NCI-H128 (cell line): ENCODE measurements around the gene NAP1L4.
A peak's percentile ranks its signal among the peaks of the same experiment; 100 is the strongest.

Experiments
- DNase-seq: peaks from one replicate; lab custom pipeline; 2025; ENCODE audit not compliant: unreplicated experiment; lab: John Stamatoyannopoulos, UW

NAP1L4 gene, protein sequence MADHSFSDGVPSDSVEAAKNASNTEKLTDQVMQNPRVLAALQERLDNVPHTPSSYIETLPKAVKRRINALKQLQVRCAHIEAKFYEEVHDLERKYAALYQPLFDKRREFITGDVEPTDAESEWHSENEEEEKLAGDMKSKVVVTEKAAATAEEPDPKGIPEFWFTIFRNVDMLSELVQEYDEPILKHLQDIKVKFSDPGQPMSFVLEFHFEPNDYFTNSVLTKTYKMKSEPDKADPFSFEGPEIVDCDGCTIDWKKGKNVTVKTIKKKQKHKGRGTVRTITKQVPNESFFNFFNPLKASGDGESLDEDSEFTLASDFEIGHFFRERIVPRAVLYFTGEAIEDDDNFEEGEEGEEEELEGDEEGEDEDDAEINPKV

DNA sequence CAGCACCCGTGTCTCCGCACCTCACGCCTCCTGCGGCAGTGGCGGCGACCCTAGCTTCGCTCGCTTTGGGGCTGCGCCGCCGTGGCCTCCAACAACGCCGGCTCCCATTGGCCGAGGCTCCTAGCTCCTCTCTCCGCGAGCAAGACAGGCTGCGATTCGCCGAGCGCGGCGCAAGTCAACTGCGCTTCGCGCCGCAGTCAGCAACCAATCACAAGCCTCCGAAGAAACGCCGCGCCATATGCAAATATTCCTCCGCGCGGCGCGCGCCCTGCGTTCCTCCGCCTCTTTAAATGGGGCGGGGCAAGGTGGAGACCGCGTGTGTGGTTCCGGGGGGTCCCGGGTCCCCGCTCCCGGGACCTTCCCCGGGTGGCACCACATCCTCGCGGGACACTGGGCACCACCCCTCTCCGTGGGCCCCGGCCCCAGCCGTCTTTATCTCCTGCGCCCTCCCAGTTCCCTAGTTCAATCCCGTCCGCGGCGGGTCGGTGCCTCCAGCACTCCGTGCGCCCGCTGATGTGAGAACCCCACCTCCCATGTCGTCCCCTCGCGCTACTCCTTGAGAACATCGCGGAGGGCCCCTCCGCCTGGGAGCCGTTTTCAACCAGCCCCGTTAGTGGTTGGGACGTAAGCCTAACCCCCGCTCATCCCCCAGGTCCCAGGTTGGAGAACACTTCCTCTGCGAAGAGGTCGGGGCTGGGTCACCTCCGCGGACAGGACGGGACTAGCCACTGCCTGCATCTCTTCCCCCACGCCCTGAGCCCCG is at the start of gene NAP1L4:
Gene NAP1L4 (minus strand): TSS at position 96 of the 763 bp plus-strand sequence. CDS start 13,109 bp downstream, outside the sequence.
- peak; percentile 95 for DNase-seq

DNA sequence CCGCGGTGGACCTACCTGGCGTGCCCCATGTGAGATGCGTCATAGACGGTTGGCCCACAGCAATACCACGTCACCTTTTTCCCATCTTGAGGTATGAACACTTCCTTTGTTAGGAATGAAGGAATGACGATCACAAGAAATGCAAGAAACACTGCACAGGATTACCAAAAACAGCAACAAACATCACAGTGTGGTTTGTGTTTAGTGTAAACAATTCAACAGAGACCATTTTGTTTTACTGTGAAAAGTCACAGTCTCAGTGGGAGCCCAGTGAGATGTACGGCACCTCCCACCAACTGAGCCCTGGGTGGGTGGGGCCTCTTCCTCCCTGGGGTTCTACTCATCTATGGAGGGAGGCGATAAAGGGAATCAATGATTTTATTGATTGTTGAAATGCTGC is 48.8 kb upstream of the NAP1L4 start:
- no peak for DNase-seq

DNA sequence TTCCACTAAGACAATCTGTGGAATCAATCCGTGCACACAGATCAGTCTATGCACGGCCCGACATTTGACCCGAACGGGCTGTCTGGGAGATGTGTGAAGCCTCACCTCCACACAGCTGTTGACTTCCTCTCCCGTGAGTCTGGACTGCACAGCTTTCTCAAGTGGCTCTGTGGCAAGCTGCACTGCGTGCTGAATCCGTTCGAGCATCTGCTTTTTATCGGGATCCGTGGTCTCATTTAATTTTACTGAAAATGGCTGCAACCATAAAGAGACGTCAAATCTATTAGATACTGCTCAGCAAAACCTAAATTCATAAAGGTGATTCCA is 45.8 kb upstream of the NAP1L4 start:
- DNase-seq = no peak

DNA sequence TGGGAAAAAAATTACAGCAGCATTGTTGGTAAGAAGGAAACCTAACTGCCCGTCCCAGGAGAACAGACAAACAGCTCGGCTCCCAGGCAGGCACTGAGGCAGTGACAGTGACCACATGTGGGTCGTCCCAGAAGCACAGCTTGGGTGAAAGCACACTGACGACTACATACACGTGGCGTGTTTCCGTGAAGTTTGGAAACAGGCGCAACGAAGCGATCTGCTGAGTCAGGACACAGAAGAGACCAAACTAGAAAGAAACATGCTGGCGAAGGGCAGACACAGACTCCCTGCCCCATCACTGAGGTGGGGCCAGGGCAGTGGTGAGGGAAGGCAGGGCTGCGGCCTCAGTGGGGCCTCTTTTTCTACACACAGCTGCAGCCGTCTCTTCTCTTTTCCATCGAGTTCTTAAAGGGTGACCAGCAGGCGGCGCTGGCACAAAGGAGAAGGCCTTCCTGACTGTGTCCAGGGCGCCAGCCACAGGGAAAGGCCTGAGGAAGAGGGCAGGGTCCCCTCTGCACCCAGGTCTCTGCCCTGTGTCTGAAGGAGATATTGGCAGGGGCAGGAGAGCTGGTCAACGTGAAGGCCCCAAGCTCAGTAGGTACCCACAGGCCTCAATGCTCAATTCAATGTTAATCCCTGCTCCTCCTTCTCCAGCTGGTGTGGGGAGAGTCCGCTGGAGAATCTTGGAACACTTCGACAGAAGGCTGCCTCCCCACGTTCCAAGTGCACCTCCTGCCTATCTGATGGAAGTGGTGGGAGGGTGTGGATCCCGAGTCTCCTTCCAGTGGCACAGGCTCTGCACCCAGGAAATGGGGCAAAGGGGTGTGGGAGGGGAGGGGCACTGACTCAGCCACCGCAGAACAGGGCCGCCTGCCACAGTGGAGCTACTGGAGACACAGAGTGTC is 45.2 kb upstream of the NAP1L4 start:
- DNase-seq = peak; percentile 20

DNA sequence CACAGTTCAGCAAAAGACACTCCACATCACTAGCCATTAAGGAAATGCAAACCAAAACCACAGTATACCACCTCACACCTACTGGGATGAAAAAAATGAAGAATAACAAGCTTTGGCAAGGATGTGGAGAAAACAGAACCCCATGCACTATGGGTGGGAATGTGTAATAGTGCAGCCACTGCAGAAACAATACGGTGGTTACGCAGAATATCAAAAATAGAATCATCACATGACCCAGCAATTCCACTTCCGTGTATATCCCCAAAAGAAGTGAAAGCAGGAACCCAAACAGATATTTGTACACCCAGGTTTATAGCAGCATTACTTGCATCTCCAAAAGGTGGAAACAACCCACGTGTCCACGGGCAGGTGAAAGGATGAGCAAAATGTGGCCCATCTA is 44.3 kb upstream of the NAP1L4 start:
- no peak for DNase-seq

DNA sequence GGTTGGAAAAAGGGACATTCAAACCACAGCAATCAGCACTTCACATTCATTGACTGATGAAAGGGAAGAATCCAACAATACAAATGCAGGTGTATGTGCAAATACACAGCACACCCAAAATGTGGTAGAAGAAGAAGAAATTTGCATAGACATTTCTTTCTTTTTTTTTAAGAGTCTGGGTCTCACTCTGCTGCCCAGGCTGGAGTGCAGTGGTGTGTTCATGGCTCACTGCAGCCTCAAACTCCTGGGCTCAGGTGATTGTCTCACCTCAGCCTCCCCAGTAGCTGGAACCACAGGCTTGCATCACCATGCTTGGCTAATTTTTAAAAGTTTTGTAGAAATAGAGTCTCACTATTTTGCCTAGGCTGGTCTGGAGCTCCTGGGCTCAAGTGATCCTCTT is 43.2 kb upstream of the NAP1L4 start:
- no peak for DNase-seq

DNA sequence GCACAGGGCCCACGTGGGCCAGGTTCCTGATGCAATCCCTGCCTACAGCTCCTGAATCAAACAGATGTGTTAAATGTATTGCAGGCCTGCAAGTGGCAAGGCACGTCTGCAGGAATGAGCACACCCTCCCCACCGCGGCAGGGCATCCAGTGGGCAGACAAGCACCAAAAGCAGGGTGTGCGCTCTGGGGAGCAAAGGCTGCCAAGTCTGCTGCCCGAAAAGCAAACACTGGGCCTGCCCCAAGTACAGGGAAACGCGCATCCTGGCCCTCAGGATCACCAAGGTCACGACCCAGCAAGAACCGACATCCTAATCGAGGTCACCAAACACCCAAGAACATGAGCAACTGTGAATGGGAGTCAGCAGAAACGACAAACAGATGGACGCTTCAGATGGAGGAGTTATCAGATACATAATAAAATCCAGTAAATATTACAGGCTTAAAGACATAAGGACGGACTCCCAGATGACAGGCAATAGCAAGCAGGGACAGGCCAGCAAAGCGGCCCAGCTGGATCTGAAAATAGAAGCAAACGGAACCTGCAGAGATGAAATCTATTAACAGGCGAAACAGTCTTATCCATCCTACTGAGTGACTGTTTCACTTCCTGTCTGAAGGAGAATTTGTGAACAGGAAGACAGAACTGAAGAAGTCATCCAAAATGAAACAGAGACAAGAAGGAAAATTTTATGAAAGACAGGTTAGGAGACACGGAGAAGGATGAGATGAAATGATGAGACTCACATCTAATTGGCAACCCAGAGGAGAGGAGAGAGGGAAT is 38.4 kb upstream of the NAP1L4 start:
- DNase-seq = no peak

DNA sequence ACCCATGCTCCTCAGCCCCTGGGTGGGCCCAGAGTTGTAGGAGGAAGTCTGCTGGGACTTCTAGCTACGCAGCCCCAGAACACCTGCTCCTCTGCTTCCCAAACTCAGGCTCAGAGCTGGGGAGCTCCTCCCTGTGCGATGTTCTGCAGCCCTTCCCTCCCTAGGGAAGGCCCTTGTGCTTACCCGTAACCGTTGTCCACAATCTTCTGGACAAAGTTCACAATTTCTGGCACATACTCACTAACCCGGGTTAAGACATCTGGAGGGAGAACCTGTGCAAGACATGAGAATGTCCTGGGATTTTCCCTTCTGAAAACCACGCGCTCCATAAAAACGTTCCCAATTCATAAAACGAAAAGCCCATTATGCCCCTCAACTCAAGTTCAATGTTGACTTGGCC is 36.7 kb upstream of the NAP1L4 start:
- DNase-seq = no peak

DNA sequence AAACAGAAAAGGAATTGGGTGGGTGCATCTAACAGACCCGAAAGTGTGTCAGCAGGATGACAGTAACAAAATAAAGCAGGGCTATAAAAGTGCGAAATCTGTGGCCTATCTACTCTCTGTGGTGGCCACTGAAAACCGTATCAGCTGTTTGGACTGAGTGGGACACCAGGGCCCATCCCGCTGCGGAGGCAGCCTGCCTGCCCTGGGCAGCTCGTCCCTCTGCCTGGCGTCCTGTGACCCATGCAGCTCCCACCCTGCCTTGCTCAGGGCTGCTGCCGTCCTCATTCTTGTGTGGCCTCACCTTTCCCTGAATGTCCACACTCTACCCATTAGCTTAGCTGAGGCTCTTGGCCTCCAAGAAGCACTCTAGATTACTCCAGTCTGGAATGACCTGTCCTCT is 34.7 kb upstream of the NAP1L4 start:
- DNase-seq = no peak

DNA sequence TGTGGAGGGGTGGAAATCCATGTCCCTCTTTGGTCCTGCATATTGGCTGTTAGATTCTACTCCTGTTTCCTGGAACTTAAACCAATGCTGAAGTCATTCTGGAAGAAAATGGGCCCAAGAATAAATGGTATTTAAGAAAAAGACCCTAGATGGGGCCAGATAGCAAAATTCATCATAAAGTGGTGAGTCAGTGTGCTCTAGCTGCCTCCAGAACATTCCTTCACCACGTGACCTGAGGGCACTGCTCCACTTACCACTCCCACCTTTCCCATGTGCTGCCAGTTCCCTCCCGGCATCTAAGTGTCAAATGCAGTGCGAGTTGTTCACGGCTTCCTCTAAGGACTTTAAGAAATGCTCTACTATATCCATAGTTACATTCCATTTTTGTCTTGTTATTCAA is 30.9 kb upstream of the NAP1L4 start:
- no peak for DNase-seq

DNA sequence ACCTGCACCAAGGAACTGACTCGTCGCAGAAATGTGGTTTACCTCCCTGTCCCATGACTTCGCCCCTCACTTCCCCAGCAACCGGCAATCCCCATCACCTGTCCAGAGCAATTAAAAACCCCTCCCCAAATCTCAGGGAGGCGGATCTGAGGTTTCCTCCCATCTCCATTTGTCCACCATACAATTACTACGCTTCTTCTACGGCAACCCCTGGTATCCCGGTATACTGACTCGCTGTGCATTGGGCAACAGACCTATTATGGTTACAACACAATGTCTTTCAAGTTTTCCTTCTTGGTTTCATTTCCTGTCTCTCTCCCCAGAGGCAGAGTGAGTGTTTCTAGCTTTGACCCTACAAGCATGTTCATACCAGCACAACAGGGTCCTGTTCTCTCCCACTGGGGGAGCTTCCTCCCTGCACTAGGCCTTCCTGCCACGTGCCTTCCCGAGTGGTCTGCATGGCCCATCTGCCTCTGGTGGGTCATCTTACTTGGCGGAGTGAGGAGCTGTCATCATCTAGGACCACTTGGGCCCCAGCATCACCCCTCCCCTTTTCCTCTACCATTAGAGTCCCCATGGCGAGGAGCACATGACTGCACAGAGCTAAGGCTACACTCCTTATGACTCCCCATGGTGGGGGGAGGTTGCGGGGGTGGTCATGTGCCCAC is 30.3 kb upstream of the NAP1L4 start:
- DNase-seq = no peak

DNA sequence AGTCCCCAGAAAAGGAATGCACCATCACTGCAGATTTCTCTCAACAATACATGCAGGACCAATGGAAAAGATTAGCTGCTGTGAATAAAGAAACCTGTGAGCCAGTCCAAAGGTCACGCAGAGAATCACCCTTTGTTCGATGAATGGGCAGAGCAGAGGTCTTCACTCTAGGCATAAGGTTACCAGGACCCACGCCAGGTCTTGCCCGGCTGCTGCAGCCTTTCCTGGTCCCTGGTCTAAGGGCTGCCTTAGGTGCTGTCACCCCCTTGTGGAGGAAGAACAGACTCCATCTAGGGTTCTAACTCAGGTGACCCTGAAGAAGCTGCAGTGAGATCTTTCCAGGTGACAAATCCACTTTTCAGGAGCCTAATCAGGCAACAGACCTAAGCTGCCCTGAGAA is 29.0 kb upstream of the NAP1L4 start:
- no peak for DNase-seq

DNA sequence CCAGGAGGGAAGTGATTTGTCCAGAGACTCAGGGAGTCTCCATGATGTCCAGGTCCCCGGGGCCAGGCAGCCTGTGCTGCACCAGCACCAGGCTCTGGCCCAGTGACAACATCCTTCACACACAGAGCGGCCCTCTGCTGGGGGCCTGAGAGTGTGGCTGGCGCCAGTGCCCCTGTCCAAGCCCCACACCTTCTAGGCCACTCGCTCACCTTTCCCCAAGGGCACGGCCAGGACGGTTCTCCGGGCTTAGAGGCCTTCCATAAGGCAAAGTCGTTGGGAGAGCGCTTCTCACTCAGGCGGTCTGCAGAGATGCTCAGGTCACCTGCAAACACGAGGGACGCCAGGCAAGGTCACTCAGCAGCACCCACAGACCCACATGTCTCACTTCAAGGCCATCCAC is 27.9 kb upstream of the NAP1L4 start:
- DNase-seq = no peak

DNA sequence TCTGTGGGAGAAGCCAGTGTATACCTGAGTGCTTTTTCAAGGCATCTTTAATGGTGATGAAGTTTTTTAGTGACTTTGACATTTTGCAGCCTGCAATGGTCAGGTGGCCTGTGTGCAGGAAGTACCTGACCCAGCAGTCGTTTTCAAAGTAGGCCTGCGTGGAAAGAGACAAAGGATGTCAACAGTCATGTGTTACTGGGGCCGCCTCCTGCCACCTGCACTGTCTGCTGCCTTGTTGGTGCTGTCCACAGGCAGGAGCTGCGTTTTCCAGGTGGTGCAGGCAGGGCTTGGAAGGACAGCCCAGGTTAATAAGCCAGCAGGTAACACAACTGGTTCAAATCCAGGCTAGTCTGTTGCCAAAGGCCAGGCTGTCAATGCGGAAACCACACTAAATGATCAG is 26.5 kb upstream of the NAP1L4 start:
- no peak for DNase-seq

DNA sequence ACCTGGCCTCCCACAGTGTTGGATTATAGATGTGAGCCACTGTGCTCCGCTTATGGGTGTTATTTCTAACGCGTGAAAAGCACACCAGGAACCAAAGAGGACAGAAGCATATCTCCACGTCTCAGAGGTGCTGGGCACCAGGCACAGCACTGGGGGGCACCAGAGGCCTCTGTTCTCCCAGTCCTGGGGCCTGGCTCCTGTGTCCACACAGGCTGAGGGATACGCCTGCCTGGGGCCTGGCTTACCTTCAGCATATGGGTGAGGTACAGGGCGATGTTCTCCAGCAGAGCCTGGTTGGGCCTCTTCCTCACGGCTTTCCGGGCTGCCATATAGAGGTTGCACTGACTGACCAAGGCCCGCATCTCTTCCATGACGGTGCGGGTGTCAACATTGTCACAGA is 24.7 kb upstream of the NAP1L4 start:
- no peak for DNase-seq

DNA sequence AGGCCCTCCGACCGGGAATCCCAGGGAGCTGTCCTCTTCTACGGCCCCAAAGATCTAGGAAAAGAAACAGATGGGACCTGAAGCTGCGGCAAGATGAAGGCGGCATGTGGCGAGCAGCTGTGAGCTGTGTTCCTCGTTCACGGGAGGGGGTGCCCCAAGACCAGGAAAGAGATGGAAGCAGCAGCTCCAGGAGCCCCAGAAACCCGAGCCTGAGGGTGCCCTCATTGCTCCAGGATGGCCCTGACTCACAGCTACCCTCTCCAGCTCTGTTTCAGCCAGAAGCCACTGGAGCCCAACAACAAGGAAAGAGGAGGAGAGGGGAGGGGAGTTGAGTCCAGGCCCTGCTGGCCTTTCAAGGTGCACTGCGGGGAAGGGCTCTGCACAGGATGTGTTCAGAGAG is 23.7 kb upstream of the NAP1L4 start:
- no peak for DNase-seq

DNA sequence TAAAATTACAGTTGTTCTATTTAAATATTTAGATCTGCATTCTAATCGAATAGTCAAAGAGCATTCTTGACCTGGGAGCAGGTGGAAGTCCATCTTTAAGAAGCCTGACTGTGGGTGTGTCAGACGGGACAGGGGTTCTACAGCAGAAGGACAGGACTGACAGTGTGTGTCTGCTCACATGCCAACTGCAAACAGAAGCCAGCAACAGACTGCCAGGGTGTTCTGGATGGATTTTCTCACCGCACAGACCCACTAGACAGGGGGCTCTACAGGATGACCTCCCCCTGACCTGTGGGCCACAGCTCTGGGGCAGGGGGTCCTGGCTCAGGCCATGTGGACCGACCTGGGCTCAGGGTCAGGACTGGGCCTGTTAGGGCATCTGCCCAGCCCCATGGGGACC is 22.8 kb upstream of the NAP1L4 start:
- no peak for DNase-seq

DNA sequence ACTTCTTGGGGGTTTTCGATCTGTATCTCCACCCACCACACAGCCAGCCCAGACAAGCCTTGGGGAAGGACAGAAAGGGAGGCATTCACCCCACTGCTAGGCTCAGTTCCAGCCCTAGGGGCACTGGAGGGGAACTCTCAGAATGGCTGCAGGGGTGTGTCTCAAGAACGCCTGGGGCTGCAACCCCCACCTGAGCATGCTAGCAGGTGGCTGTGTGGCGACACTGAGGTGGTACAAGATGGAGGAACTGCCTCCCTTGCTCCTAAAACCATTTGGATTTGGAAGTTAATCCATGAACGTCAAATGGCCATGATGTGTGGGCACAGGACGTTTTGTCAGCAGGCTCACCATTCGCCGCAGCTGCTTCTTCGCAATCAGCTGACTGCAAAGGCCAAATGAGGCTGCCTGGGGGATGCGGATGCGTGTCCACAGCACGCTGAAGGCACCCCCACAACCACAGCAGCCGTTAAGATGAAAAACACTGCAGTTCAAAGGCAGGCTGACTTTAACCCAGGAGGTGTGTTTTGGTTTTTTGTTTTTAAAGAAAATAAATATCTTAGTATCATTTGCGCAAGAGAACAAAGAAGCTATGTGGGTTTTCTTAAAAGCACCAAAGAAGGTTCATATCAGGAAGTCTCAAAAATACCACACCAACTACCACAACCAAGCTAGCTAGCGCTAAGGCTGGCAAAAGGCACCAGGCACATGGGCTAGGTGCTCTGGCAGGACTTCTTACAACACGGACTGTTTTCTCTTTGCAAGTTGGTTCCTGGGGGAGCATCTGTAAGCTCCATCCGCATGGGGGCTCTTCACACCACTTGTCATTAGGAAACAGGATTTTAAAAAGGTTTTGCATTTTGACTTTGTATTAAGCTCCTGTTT is 22.2 kb upstream of the NAP1L4 start:
- DNase-seq = no peak
